Measurements from ENCODE around the gene COPB2. TPM values are rescaled to one million over a fixed set of nuclear protein-coding genes. Genes with fewer than 3 reads are reported as not detected.

COPB2 gene
- total RNA-seq, 2 experiments from 2014 or later, result 106 to 109 TPM

- no peaks in the 10 kb centered on the region for H3K36me3 Mint-ChIP-seq (ENCODE audit: low read depth)
- CTCF ChIA-PET, result no interaction called here
Measured at GRCh38 chr3:139309880-139310279, 79.6 kb downstream of the COPB2 start.

DNA sequence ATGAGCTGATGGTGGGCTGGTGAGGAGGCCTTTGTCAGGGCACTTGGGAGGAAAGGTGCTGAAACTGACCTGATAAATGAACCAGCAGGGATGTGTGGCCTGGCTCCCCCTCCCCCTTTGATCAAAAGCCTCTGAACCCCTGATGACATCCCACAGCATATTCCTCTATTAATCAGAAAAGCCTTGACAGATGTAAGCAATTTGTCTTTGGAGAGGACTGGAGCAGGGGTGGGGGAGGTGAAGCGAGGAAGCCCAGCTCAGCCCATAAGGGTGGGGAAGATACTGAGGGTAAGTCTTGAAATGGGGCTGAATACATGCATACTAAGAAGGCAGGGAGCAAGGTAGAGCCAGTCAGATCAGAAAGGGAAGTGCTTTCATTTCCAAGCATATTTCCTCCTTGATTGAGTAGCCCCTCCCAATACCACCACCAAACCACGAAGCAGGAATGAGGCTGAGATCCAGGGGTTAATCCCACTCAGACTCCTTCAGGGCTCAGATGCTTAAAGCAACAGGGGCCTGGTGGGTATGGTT, 80.3 kb downstream of the COPB2 start:
- no peak for DNase-seq
- ChIA-PET CTCF (no interaction called here), POLR2A (no interaction called here)
- Mint-ChIP-seq H3K27ac (no peak overlapping the region), H3K9me3 (no peaks in the 10 kb centered on the region), H3K4me3 (no peak overlapping the region), H3K36me3 (ENCODE audit: low read depth) (no peaks in the 10 kb centered on the region), H3K4me1 (peaks cover 5% of the 10 kb centered on the region), H3K27me3 (peaks cover 8% of the 10 kb centered on the region)

More at GRCh38 chr3:139309880-139310279, 79.6 kb downstream of the COPB2 start:
- POLR2A ChIA-PET, result no interaction called here
- DNase-seq, result no peak
- Mint-ChIP-seq H3K4me1 (no peaks in the 10 kb centered on the region), H3K27me3 (peaks cover 15% of the 10 kb centered on the region), H3K9me3 (no peaks in the 10 kb centered on the region), H3K4me3 (no peak overlapping the region), H3K27ac (no peak overlapping the region)

GRCh38 chr3:139308560-139308959, 80.9 kb downstream of the COPB2 start:
- Mint-ChIP-seq H3K9me3 (no peaks in the 10 kb centered on the region), H3K27me3 (peaks cover 8% of the 10 kb centered on the region), H3K4me3 (no peak overlapping the region), H3K36me3 (ENCODE audit: low read depth) (no peaks in the 10 kb centered on the region), H3K4me1 (peaks cover 6% of the 10 kb centered on the region), H3K27ac (no peak overlapping the region)
- no peak for DNase-seq
- CTCF ChIA-PET, result no interaction called here
- POLR2A ChIA-PET, result no interaction called here

DNA sequence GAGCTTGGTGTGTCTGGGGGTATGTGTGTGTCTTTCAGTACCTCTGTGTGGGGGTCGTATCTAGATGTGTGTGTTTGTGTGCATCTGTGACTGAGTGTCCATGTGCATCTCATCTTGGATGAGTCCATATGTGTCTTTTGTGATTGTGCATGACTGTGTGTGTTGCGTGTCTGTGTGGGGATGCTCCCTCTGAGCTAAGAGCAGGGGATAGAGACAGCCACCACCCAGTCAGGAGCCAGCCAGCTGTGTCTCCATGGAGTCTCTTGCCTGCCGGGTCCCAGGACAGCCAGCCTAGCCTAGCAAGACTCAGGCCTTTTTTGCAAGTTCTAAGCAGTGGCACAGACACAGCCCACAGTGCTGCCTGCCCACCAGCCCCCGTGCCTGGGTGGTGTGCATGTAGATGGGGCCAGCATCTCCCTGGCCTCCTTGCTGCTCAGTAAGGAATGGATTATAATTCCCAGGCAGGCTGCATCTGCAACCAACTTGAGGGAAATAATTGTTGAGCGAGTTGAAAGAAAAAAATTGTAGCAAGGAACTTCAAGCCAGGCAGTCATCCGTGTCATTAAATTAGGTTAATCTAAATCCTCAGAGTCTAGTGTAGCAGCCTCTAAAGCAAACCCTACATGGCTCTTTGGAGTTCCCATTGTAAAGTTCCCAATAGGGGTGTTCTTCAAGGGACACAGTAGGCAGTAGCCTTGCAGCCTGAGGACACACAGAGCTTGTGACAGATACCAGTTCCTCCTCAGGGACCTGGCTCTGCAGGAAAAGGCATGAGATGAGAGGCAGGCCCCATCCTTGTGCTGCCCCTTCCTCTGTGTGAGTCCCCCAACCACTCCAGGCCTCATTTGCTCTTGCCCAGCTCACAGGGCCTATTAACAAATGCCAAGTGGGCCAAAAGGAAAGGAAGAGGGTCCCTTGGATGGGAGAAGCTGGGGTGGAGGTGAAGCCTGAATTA, 81.6 kb downstream of the COPB2 start:
- Mint-ChIP-seq H3K9me3 (no peaks in the 10 kb centered on the region), H3K4me3 (no peak overlapping the region), H3K27me3 (peaks cover 5% of the 10 kb centered on the region), H3K4me1 (peaks cover 13% of the 10 kb centered on the region), H3K36me3 (ENCODE audit: low read depth) (no peaks in the 10 kb centered on the region), H3K27ac (no peak overlapping the region)
- ChIA-PET POLR2A (no interaction called here), CTCF (interaction anchor here (1.1 kb wide), 1 partner anchor 195 kb away, joined by 3 read pairs; no protein-coding TSS in a partner anchor)
- no peak for DNase-seq

Other genes with a start within 250 kb of the COPB2 start
- 10 to 100 TPM; 31.9 to 37.2 TPM for gene MRPS22, start 45.6 kb downstream of the COPB2 start, total RNA-seq
- not detected for gene RBP2, start 86.9 kb upstream of the COPB2 start, total RNA-seq
- not detected for gene RBP1, start 150.1 kb upstream of the COPB2 start, total RNA-seq

All from activated CD4-positive, alpha-beta memory T cell treated with anti-CD3 and anti-CD28 coated beads, Interleukin-2, amount 10 ng/mL, durations not matched to agents 7 days and 5 days (primary cell).